ENCODE measurements around the gene UQCC5.
"Not testable (repeated sequence)": the region's sequence is repeated elsewhere in the genome, so short reads cannot be mapped to it uniquely, and the experiment has no call there.

UQCC5 gene

GRCh38 chr3:52524258-52524751, 12.1 kb upstream of the UQCC5 start:
- TF ChIP-seq CTCF (IDR thresholded peaks at IDR 0.05; ENCODE audit: low read depth, low read length): no peak

GRCh38 chr3:52524752-52525679, 11.4 kb upstream of the UQCC5 start:
- no peak for DNase-seq (ENCODE audit: extremely low read depth, low read depth)
- no peak for TF ChIP-seq CTCF (IDR thresholded peaks at IDR 0.05; ENCODE audit: low read depth, low read length)

More at GRCh38 chr3:52524258-52524751, 12.1 kb upstream of the UQCC5 start:
- DNase-seq (ENCODE audit: extremely low read depth, low read depth): no peak

GRCh38 chr3:52525680-52526561, 10.5 kb upstream of the UQCC5 start:
- DNase-seq (ENCODE audit: extremely low read depth, low read depth): no peak
- TF ChIP-seq CTCF (IDR thresholded peaks at IDR 0.05; ENCODE audit: low read depth, low read length): no peak

GRCh38 chr3:52526671-52527038, 9.8 kb upstream of the UQCC5 start:
- not testable (repeated sequence) for DNase-seq (ENCODE audit: extremely low read depth, low read depth)

GRCh38 chr3:52527039-52527731, 9.2 kb upstream of the UQCC5 start:
- no peak for DNase-seq (ENCODE audit: extremely low read depth, low read depth)
- TF ChIP-seq CTCF (IDR thresholded peaks at IDR 0.05; ENCODE audit: low read depth, low read length): no peak

- no peak for TF ChIP-seq CTCF (IDR thresholded peaks at IDR 0.05; ENCODE audit: low read depth, low read length)
Observed at GRCh38 chr3:52527732-52528585, 8.4 kb upstream of the UQCC5 start.

More at GRCh38 chr3:52527732-52528585, 8.4 kb upstream of the UQCC5 start:
- no peak for DNase-seq (ENCODE audit: extremely low read depth, low read depth)
